DND-41 (cell line): ENCODE data around the gene DYNLRB1.
"Not testable (repeated sequence)": the region's sequence is repeated elsewhere in the genome, so short reads cannot be mapped to it uniquely, and the experiment has no call there.

Source experiments
- ATAC-seq: fragments of 200-7000 bp; cut with Tn5 transposase; 3 replicates; pipeline ENCODE4 v1.9.1; 2021; ENCODE audit warnings: low read depth; ENCODE audit not compliant: insufficient read depth
- DNase-seq: peaks from one replicate; pipeline ENCODE4 v3.0.0-alpha.2; 2020
- H2AFZ ChIP-seq: 2 replicates; pipeline ENCODE4 v1.6.0; 2012; ENCODE audit warnings: low read depth, low read length
- H3K27ac ChIP-seq: 2 replicates; pipeline ENCODE4 v1.5.1; 2012; ENCODE audit warnings: low read length, inconsistent platforms
- H3K27me3 ChIP-seq: fragments of 200-600 bp; sonication (generic); 2 replicates; pipeline ENCODE4 v1.6.0; 2012; ENCODE audit warnings: low read length, mild to moderate bottlenecking, inconsistent platforms; ENCODE audit not compliant: insufficient read depth, poor library complexity
- H3K36me3 ChIP-seq: 2 replicates; pipeline ENCODE4 v1.5.1; 2012; ENCODE audit warnings: low read length, inconsistent platforms; ENCODE audit not compliant: insufficient read depth
- H3K4me1 ChIP-seq: 2 replicates; pipeline ENCODE4 v1.5.1; 2012; ENCODE audit warnings: mild to moderate bottlenecking, low read length; ENCODE audit not compliant: insufficient read depth
- H3K4me2 ChIP-seq: 2 replicates; pipeline ENCODE4 v1.6.0; 2012; ENCODE audit warnings: mild to moderate bottlenecking, moderate library complexity, low read length, inconsistent platforms; ENCODE audit not compliant: insufficient read depth
- H3K4me3 ChIP-seq, 2 experiments: fragments of 200-600 bp in 1 of 2; shearing (Covaris generic) in 1 of 2; 2 replicates each; pipeline ENCODE4 v1.5.1; 2012 to 2016; ENCODE audit warnings: inconsistent platforms in 2 of 2, low read length in 2 of 2, mild to moderate bottlenecking in 2 of 2, low read depth in 1 of 2, moderate library complexity in 1 of 2
- H3K79me2 ChIP-seq: 2 replicates; pipeline ENCODE4 v1.6.0; 2012; ENCODE audit warnings: low read length, inconsistent platforms; ENCODE audit not compliant: insufficient read depth
- H3K9ac ChIP-seq: 2 replicates; pipeline ENCODE4 v1.6.0; 2012; ENCODE audit warnings: low read depth, mild to moderate bottlenecking, inconsistent platforms, low read length, moderate library complexity
- H3K9me3 ChIP-seq: 2 replicates; pipeline ENCODE4 v1.5.1; 2012; ENCODE audit warnings: low read length, moderate library complexity, mild to moderate bottlenecking, inconsistent platforms; ENCODE audit not compliant: insufficient read depth, severe bottlenecking
- H4K20me1 ChIP-seq: 2 replicates; pipeline ENCODE4 v1.6.0; 2012; ENCODE audit warnings: low read length; ENCODE audit not compliant: insufficient read depth
- CTCF ChIP-seq: IDR thresholded peaks from 2 replicates; pipeline ENCODE4 v1.5.1; 2012; ENCODE audit warnings: borderline replicate concordance, low read length, moderate library complexity, mild to moderate bottlenecking; ENCODE audit not compliant: poor library complexity, severe bottlenecking; ENCODE audit errors: extremely low read depth
- EZH2 ChIP-seq: IDR thresholded peaks from 3 replicates; pipeline ENCODE4 v1.6.1; 2012; ENCODE audit warnings: borderline replicate concordance, low read depth, mild to moderate bottlenecking, moderate library complexity, low read length, inconsistent platforms; ENCODE audit not compliant: severe bottlenecking

DYNLRB1 gene

GRCh38 chr20:34511891-34512265, 4.3 kb upstream of the DYNLRB1 start:
- Histone ChIP-seq H3K9me3 (no peaks in the 10 kb centered on the region), H3K4me2 (no peak overlapping the region), H3K36me3 (peaks cover 39% of the 10 kb centered on the region), H3K79me2 (peaks cover 7% of the 10 kb centered on the region), H2AFZ (no peak overlapping the region), H3K27ac (no peak overlapping the region), H4K20me1 (no peaks in the 10 kb centered on the region), H3K27me3 (no peaks in the 10 kb centered on the region), H3K4me1 (peaks cover 14% of the 10 kb centered on the region), H3K4me3 (no peak overlapping the region), H3K9ac (no peak overlapping the region)
- ATAC-seq (no peak), DNase-seq (no peak)
- TF ChIP-seq EZH2 (no peak), CTCF (no peak)

- Histone ChIP-seq H2AFZ (no peak overlapping the region), H3K27ac (no peak overlapping the region), H3K4me3 (no peak overlapping the region), H3K4me2 (no peak overlapping the region), H3K4me1 (peaks cover 18% of the 10 kb centered on the region), H3K27me3 (no peaks in the 10 kb centered on the region), H3K79me2 (peaks cover 12% of the 10 kb centered on the region), H3K36me3 (peaks cover 36% of the 10 kb centered on the region), H3K9ac (no peak overlapping the region), H4K20me1 (no peaks in the 10 kb centered on the region), H3K9me3 (no peaks in the 10 kb centered on the region)
- TF ChIP-seq EZH2 (no peak), CTCF (no peak)
- DNase-seq (no peak), ATAC-seq (no peak)
Observed at GRCh38 chr20:34512266-34512954, 3.8 kb upstream of the DYNLRB1 start.

GRCh38 chr20:34512955-34513419, 3.2 kb upstream of the DYNLRB1 start:
- TF ChIP-seq CTCF (no peak), EZH2 (no peak)
- H3K4me2 ChIP-seq, result no peak overlapping the region
- no peak for ATAC-seq
- no peaks in the 10 kb centered on the region for H3K9me3 ChIP-seq
- DNase-seq, result no peak
- no peaks in the 10 kb centered on the region for H4K20me1 ChIP-seq
- peaks cover 30% of the 10 kb centered on the region for H3K36me3 ChIP-seq
- no peak overlapping the region for H3K4me3 ChIP-seq
- H3K27me3 ChIP-seq, result no peaks in the 10 kb centered on the region
- no peak overlapping the region for H3K27ac ChIP-seq
- H3K4me1 ChIP-seq, result peaks cover 24% of the 10 kb centered on the region
- H3K79me2 ChIP-seq, result peaks cover 18% of the 10 kb centered on the region
- H3K9ac ChIP-seq, result no peak overlapping the region
- H2AFZ ChIP-seq, result no peak overlapping the region

- Histone ChIP-seq H3K79me2 (peaks cover 28% of the 10 kb centered on the region), H3K36me3 (peaks cover 23% of the 10 kb centered on the region), H3K4me1 (peaks cover 31% of the 10 kb centered on the region)
- not testable (repeated sequence) for H2AFZ ChIP-seq, H3K9me3 ChIP-seq, DNase-seq, H3K4me2 ChIP-seq, H3K9ac ChIP-seq, ATAC-seq, H4K20me1 ChIP-seq, H3K27ac ChIP-seq, H3K4me3 ChIP-seq, H3K27me3 ChIP-seq
Observed at GRCh38 chr20:34514034-34514433, 2.2 kb upstream of the DYNLRB1 start.
